K562 (cell line): ENCODE data around the gene ARHGEF7. TPM values are rescaled to one million over a fixed set of nuclear protein-coding genes. Genes with fewer than 3 reads are reported as not detected.

Experiments
- MCM3 ChIP-seq: fragments of 450-650 bp; IDR thresholded peaks from 2 replicates; pipeline ENCODE4 v1.6.1; 2016
- NFE2 ChIP-seq: IDR thresholded peaks from 2 replicates; pipeline ENCODE4 v1.6.1; 2014; ENCODE audit warnings: antibody characterized with exemption, low read depth
- THRAP3 ChIP-seq: fragments of 450-650 bp; IDR thresholded peaks from 2 replicates; pipeline ENCODE4 v1.6.1; 2016; ENCODE audit warnings: mild to moderate bottlenecking, inconsistent platforms, borderline replicate concordance
- ZNF780A ChIP-seq: fragments of 250-450 bp; sonication (Bioruptor Pico); IDR thresholded peaks from 2 replicates; pipeline ENCODE4 v1.5.0; 2021; ENCODE audit warnings: mild to moderate bottlenecking
- polyA plus RNA-seq, 8 experiments: library from polyadenylated mRNA; depleted of rRNA in 4 of 8; stranded (reverse) in 5 of 8; unstranded in 3 of 8; fragments of >200 nt; fragmentation: Nextera tagmentation in 2 of 8; fragmentation: Illumina TruSeq in 1 of 8; extraction: Ambion mirVana in 2 of 8; extraction: Trizol in 1 of 8; gene quantifications; 2 replicates each; pipeline versions ENCODE4 v1.2.1 to v1.2.3, GENCODE V29; 2011 to 2014; ENCODE audit warnings: inconsistent platforms in 1 of 8, missing spikeins in 1 of 8
- total RNA-seq, 7 experiments: library from RNA; depleted of rRNA in 6 of 7; stranded (reverse); fragments of >200 nt in 6 of 7; fragmentation: Illumina TruSeq in 2 of 7; extraction: Trizol in 2 of 7; gene quantifications; 2 replicates each; pipeline versions ENCODE4 v1.2.1 to v1.2.3, GENCODE V29; 2011 to 2021; ENCODE audit warnings: low replicate concordance in 1 of 7
- TF ChIP-seq, protein P1 (sequence below): IDR thresholded peaks from 3 replicates; pipeline ENCODE4 v1.6.1; 2011; ENCODE audit warnings: borderline replicate concordance, mild to moderate bottlenecking; ENCODE audit not compliant: insufficient read length, insufficient read depth
- TF ChIP-seq, protein P2 (sequence below): sonication (generic); formaldehyde crosslinking; IDR thresholded peaks from 2 replicates; pipeline ENCODE4 v1.8.1; 2023; ENCODE audit warnings: mild to moderate bottlenecking, missing genetic modification reagents

Gene ARHGEF7
- total and polyA plus RNA-seq, 9 of the 15 experiments (the other 6 are each of a cell fraction or from before 2014, with no cell fraction given): 2.1 to 26.8 (median 17.5) TPM

DNA sequence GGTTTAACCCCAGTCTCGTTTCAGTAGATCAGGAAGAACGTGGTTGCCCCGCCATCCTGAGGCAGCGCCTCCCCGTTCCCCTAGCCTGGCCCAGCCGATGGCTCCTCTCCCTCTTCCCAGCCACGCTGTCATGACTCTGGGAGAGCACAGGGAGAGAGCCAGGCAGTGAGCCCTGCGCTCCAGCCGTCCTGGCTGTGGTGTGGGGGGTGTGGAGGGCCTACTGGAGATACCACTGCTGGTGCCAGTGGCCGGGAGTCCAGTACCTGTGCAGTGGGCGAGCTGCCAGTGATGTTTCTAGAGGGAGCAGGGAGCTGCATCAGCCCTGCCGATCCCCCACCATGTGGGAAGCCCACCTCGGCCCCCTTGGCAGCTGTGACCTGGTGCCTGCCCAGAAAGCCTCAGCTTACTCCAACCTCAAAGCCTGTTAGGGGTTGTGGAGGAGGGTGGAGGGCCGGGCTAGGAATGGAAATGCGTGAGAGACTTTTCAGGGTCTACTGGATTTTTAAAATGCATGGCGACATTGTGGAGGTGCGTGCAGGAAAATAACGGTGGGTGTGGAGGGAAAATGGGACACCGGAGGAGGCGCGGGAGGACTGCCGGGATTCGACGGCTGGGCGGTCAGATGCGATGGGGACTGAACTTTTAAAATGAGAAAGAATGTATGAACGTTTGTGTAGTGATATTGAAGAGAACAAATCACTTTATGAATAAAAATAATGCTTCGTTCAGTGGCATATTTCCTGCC lies 210.2 kb downstream of the ARHGEF7 start (continued):
- TF ChIP-seq, protein P1, sequence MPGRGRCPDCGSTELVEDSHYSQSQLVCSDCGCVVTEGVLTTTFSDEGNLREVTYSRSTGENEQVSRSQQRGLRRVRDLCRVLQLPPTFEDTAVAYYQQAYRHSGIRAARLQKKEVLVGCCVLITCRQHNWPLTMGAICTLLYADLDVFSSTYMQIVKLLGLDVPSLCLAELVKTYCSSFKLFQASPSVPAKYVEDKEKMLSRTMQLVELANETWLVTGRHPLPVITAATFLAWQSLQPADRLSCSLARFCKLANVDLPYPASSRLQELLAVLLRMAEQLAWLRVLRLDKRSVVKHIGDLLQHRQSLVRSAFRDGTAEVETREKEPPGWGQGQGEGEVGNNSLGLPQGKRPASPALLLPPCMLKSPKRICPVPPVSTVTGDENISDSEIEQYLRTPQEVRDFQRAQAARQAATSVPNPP: no peak
- TF ChIP-seq THRAP3: no peak
- TF ChIP-seq, protein P2, sequence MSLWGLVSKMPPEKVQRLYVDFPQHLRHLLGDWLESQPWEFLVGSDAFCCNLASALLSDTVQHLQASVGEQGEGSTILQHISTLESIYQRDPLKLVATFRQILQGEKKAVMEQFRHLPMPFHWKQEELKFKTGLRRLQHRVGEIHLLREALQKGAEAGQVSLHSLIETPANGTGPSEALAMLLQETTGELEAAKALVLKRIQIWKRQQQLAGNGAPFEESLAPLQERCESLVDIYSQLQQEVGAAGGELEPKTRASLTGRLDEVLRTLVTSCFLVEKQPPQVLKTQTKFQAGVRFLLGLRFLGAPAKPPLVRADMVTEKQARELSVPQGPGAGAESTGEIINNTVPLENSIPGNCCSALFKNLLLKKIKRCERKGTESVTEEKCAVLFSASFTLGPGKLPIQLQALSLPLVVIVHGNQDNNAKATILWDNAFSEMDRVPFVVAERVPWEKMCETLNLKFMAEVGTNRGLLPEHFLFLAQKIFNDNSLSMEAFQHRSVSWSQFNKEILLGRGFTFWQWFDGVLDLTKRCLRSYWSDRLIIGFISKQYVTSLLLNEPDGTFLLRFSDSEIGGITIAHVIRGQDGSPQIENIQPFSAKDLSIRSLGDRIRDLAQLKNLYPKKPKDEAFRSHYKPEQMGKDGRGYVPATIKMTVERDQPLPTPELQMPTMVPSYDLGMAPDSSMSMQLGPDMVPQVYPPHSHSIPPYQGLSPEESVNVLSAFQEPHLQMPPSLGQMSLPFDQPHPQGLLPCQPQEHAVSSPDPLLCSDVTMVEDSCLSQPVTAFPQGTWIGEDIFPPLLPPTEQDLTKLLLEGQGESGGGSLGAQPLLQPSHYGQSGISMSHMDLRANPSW: no peak
- TF ChIP-seq ZNF780A (CRISPR knock-in tag): no peak
- no peak for TF ChIP-seq MCM3
- TF ChIP-seq NFE2: no peak
